ENCODE measurements around the gene TUBB1. TPM values are rescaled to one million over a fixed set of nuclear protein-coding genes. Genes with fewer than 3 reads are reported as not detected.
"Not testable (repeated sequence)": the region's sequence is repeated elsewhere in the genome, so short reads cannot be mapped to it uniquely, and the experiment has no call there.

Gene TUBB1
- total RNA-seq, 1 experiment from 2014 or later: 0.35 TPM

DNA sequence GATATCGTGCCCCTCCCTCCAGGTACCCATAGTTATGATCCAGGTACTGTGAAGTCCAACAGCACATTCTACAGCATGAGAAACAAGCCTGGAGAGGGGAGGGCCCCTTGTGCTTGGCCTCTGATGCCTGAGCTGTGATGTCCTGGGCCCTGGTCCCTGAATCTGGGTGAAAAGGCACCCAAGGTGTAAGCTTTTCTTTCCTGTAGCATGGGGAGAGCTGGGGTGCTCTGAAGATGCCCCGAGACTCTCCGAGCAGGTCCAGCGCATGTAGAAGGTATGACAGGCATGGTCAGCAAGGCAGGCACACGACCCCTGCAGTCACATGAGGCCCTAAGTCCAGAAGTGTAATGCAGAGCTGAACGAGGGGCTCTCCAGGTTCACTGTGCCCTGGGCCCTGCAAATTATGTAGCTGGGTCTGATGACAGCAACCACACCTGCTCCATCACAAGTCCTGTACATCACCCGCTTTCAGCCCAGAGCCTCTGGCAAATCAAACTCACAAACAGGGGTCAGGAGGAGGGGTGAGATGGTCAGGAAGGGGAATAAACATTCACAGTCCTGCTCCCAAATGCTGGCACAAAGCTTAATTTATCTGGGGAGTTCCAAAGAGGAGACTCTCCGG lies 10.4 kb upstream of the TUBB1 start:
- TF ChIP-seq, protein P1, sequence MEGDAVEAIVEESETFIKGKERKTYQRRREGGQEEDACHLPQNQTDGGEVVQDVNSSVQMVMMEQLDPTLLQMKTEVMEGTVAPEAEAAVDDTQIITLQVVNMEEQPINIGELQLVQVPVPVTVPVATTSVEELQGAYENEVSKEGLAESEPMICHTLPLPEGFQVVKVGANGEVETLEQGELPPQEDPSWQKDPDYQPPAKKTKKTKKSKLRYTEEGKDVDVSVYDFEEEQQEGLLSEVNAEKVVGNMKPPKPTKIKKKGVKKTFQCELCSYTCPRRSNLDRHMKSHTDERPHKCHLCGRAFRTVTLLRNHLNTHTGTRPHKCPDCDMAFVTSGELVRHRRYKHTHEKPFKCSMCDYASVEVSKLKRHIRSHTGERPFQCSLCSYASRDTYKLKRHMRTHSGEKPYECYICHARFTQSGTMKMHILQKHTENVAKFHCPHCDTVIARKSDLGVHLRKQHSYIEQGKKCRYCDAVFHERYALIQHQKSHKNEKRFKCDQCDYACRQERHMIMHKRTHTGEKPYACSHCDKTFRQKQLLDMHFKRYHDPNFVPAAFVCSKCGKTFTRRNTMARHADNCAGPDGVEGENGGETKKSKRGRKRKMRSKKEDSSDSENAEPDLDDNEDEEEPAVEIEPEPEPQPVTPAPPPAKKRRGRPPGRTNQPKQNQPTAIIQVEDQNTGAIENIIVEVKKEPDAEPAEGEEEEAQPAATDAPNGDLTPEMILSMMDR (conservative IDR thresholded peaks at IDR 0.05): no peak
- no peak for TF ChIP-seq EZH2 (IDR thresholded peaks at IDR 0.05; ENCODE audit: low read depth)
- no peak overlapping the region for H3K27ac ChIP-seq
- no peak overlapping the region for H2AFZ ChIP-seq
- H3K9me3 ChIP-seq (ENCODE audit: insufficient read depth, low read depth): no peaks in the 10 kb centered on the region
- ChIA-PET POLR2A (ENCODE audit: unreplicated experiment) (no interaction called here), CTCF (no interaction called here)
- peaks cover 19% of the 10 kb centered on the region for H3K79me2 ChIP-seq (ENCODE audit: low read depth)
- peaks cover 32% of the 10 kb centered on the region for H3F3A ChIP-seq (ENCODE audit: insufficient read depth, low read depth)
- H4K20me1 ChIP-seq (ENCODE audit: insufficient read depth): peaks cover 6% of the 10 kb centered on the region; the same call in 1 of the 2 replicates
- H3K4me1 ChIP-seq (replicated peaks; ENCODE audit: insufficient read depth): peaks cover 54% of the 10 kb centered on the region
- no peak overlapping the region for H3K4me3 ChIP-seq
- no peaks in the 10 kb centered on the region for H3K36me3 ChIP-seq (ENCODE audit: low read depth)
- intact Hi-C loops (cut with micrococcal nuclease; ENCODE audit: unreplicated experiment): no loop called here
- no TSS peak for BruUV-seq (replicated peaks)
- DNase-seq: no peak
- no peaks in the 10 kb centered on the region for H3K9me2 ChIP-seq (ENCODE audit: insufficient read depth)
- H3K27me3 ChIP-seq (ENCODE audit: insufficient read depth, low read depth): no peaks in the 10 kb centered on the region
- no peak overlapping the region for H3K4me2 ChIP-seq

- Histone ChIP-seq H3K27me3 (ENCODE audit: insufficient read depth, low read depth) (no peaks in the 10 kb centered on the region), H3K9me2 (ENCODE audit: insufficient read depth) (no peaks in the 10 kb centered on the region), H2AFZ (no peak overlapping the region), H3K4me1 (replicated peaks; ENCODE audit: insufficient read depth) (peaks cover 52% of the 10 kb centered on the region), H3K36me3 (ENCODE audit: low read depth) (no peaks in the 10 kb centered on the region), H3K27ac (peak overlapping the region; percentile 68), H3F3A (ENCODE audit: insufficient read depth, low read depth) (peaks cover 32% of the 10 kb centered on the region), H3K9me3 (ENCODE audit: insufficient read depth, low read depth) (no peaks in the 10 kb centered on the region), H4K20me1 (ENCODE audit: insufficient read depth) (peaks cover under 1% of the 10 kb centered on the region; the same call in 1 of the 2 replicates), H3K79me2 (ENCODE audit: low read depth) (peaks cover 14% of the 10 kb centered on the region), H3K4me3 (peak overlapping the region; percentile 12; the same call in 1 of the 2 replicates), H3K4me2 (peak overlapping the region; percentile 65)
- intact Hi-C loops (cut with micrococcal nuclease; ENCODE audit: unreplicated experiment): loop anchor here (2.0 kb wide), 1 partner anchor 72 kb away; no protein-coding TSS in a partner anchor
- no peak for TF ChIP-seq EZH2 (IDR thresholded peaks at IDR 0.05; ENCODE audit: low read depth)
- TF ChIP-seq, protein P1 (conservative IDR thresholded peaks at IDR 0.05): no peak
- peak; percentile 77 to 83 for DNase-seq
- POLR2A ChIA-PET (ENCODE audit: unreplicated experiment): interaction anchor here (0.6 to 2.1 kb wide), 4 partner anchors 20 to 317 kb away, joined by 3 to 24 read pairs (median 5); partner anchors contain the start of gene ATP5F1E
- CTCF ChIA-PET: interaction anchor here (0.7 kb wide), 1 partner anchor 159 kb away, joined by 24 read pairs; no protein-coding TSS in a partner anchor
- BruUV-seq (replicated peaks): no TSS peak
Observed at GRCh38 chr20:59010321-59010994, 8.8 kb upstream of the TUBB1 start.

DNA sequence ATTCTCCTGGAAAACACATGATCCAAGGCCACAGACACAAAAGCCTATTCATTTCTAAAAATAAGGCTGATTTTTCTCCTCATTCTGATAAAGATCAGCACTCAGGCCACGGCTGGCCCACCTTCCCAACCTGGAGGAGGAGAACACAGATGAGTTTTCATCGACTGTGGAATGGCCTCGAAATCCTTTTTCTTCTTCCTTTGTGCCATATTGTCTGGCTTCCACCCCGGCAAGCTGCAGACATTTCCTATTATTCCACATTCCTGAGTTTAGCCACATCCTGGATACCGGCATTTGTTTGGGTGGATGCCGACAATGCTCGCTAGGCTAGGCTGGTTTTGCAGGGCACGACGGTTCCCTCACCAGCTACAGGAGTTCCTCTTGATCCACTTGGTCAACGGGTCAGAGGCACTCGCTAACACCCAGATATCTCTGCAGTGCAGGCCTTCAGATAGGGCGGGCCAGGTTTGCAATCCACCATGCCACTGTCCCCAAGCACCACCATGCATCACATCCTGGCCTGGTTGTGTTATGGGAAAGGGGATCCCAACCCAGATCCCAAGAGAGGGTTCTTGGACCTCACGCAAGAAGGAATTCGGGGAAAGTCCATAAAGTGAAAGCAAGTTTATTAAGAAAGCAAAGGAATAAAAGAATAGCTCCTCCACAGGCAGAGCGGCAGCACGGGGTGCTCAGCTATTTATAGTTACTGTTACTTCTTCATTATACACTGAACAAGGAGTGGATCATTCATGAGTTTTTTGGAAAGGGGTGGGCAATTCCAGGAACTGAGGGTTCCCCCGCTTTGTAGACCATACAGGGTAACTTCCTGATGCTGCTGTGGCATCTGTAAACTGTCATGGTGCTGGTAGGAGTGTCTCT lies 8.0 kb upstream of the TUBB1 start:
- Histone ChIP-seq H3K27ac (peak overlapping the region; percentile 68), H3K4me2 (peak overlapping the region; percentile 65), H3K36me3 (ENCODE audit: low read depth) (no peaks in the 10 kb centered on the region), H3K27me3 (ENCODE audit: insufficient read depth, low read depth) (no peaks in the 10 kb centered on the region), H2AFZ (0 out of 2 replicates have a peak overlapping the region, but pooled peaks have one; percentile 6), H4K20me1 (ENCODE audit: insufficient read depth) (no peaks in the 10 kb centered on the region), H3K4me3 (peak overlapping the region; percentile 12; the same call in 1 of the 2 replicates), H3K9me3 (ENCODE audit: insufficient read depth, low read depth) (no peaks in the 10 kb centered on the region), H3K9me2 (ENCODE audit: insufficient read depth) (no peaks in the 10 kb centered on the region), H3K4me1 (replicated peaks; ENCODE audit: insufficient read depth) (peaks cover 44% of the 10 kb centered on the region), H3F3A (ENCODE audit: insufficient read depth, low read depth) (peaks cover 32% of the 10 kb centered on the region), H3K79me2 (ENCODE audit: low read depth) (peaks cover 6% of the 10 kb centered on the region)
- no peak for TF ChIP-seq EZH2 (IDR thresholded peaks at IDR 0.05; ENCODE audit: low read depth)
- TF ChIP-seq, protein P1 (conservative IDR thresholded peaks at IDR 0.05): no peak
- intact Hi-C loops (cut with micrococcal nuclease; ENCODE audit: unreplicated experiment): loop anchor here (1.0 to 2.0 kb wide), 2 partner anchors 21 to 72 kb away; partner anchors contain the start of gene ATP5F1E
- ChIA-PET CTCF (interaction anchor here (0.7 kb wide), 1 partner anchor 160 kb away, joined by 24 read pairs; no protein-coding TSS in a partner anchor), POLR2A (ENCODE audit: unreplicated experiment) (interaction anchor here (0.6 to 2.1 kb wide), 5 partner anchors 10 to 318 kb away, joined by 3 to 24 read pairs (median 5); partner anchors contain the start of gene ATP5F1E)
- no TSS peak for BruUV-seq (replicated peaks)
- DNase-seq: peak; percentile 90 to 91

DNA sequence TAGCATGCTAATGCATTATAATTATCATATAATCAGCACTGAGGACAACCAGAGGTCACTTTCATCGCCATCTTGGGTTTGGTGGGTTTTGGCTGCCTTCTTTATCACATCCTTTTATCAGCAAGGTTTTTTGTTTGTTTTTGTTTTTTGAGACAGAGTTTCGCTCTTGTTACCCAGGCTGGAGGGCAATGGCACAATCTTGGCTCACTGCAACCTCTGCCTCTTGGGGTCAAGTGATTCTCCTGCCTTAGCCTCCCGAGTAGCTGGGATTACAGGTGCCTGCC lies 7.4 kb upstream of the TUBB1 start:
- H3K79me2 ChIP-seq (ENCODE audit: low read depth); H3K9me3 ChIP-seq (ENCODE audit: insufficient read depth, low read depth); H3K27ac ChIP-seq; H3K27me3 ChIP-seq (ENCODE audit: insufficient read depth, low read depth); H3K36me3 ChIP-seq (ENCODE audit: low read depth); DNase-seq; BruUV-seq (replicated peaks); H4K20me1 ChIP-seq (ENCODE audit: insufficient read depth); POLR2A ChIA-PET (ENCODE audit: unreplicated experiment); H3K9me2 ChIP-seq (ENCODE audit: insufficient read depth); CTCF ChIA-PET; H3K4me3 ChIP-seq; H2AFZ ChIP-seq: not testable (repeated sequence)
- peak overlapping the region; percentile 65; the same call in 1 of the 2 replicates for H3K4me2 ChIP-seq
- H3F3A ChIP-seq (ENCODE audit: insufficient read depth, low read depth): peaks cover 32% of the 10 kb centered on the region
- H3K4me1 ChIP-seq (replicated peaks; ENCODE audit: insufficient read depth): peaks cover 47% of the 10 kb centered on the region
- intact Hi-C loops (cut with micrococcal nuclease; ENCODE audit: unreplicated experiment): loop anchor here (1.0 to 2.0 kb wide), 2 partner anchors 20 to 71 kb away; partner anchors contain the start of gene ATP5F1E
